Measurements from ENCODE around the gene CCBE1.

The CCBE1 gene

DNA sequence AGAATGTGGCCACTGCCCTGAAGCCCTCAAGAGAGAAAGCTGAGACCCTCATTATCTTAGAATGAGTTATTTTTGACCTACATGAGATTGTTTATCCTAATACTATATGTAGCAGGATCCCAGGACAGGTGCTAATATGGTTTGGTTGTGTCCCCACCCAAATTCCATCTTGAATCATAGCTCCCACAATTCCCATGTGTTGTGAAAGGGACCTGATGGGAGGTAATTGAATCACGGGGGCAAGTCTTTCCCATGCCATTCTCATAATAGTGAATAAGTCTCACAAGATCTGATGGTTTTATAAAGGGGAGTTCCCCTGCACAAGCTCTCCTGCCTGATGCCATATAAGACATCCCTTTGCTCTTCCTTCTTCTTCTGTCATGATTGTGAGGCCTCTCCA lies 76.8 kb downstream of the CCBE1 start:
- Histone ChIP-seq H3K27ac (ENCODE audit: low read depth, low read length, severe bottlenecking) (no peak overlapping the region), H3K4me1 (ENCODE audit: control insufficient read depth, insufficient read depth, low read length, poor library complexity, severe bottlenecking) (peaks cover 2% of the 10 kb centered on the region), H3K36me3 (ENCODE audit: control insufficient read depth, insufficient read depth, low read length) (no peaks in the 10 kb centered on the region), H3K4me3 (ENCODE audit: extremely low read depth, insufficient read depth, low read length, poor library complexity, severe bottlenecking) (no peak overlapping the region), H3K9me3 (ENCODE audit: control insufficient read depth, low read length) (no peaks in the 10 kb centered on the region)
- no CpG with 5 or more reads among the region's 1 CpG for WGBS, 2 experiments (ENCODE audit: insufficient coverage in 2 of 2)

DNA sequence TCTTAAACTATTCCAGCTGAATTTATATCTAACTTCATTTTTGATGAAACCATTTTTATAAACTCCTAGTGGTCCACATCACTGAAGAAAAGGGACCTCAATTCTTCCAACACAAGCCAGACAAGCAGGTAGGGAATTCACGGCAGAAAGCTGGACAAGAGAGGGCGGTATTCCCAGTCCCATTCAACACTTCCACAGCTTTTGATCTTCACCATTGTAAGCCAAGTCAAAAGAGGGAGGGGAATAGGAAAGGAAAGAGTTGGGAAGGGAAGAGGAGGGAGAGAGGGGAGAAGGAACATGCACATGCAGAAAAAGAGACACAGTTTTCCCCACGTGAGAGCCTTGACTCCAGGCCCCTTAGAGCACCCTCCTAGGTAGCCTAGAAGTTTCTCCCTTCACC lies 77.4 kb downstream of the CCBE1 start:
- peaks cover 2% of the 10 kb centered on the region for H3K4me1 ChIP-seq (ENCODE audit: control insufficient read depth, insufficient read depth, low read length, poor library complexity, severe bottlenecking)
- H3K36me3 ChIP-seq (ENCODE audit: control insufficient read depth, insufficient read depth, low read length) = no peaks in the 10 kb centered on the region
- H3K9me3 ChIP-seq (ENCODE audit: control insufficient read depth, low read length) = no peaks in the 10 kb centered on the region
- H3K27ac ChIP-seq (ENCODE audit: low read depth, low read length, severe bottlenecking) = no peak overlapping the region
- WGBS, 2 experiments (ENCODE audit: insufficient coverage in 2 of 2) = 80% methylated on average over 1 of the region's 3 CpGs; no CpG with 5 or more reads in 1 of the 2 experiments
- no peak overlapping the region for H3K4me3 ChIP-seq (ENCODE audit: extremely low read depth, insufficient read depth, low read length, poor library complexity, severe bottlenecking)

DNA sequence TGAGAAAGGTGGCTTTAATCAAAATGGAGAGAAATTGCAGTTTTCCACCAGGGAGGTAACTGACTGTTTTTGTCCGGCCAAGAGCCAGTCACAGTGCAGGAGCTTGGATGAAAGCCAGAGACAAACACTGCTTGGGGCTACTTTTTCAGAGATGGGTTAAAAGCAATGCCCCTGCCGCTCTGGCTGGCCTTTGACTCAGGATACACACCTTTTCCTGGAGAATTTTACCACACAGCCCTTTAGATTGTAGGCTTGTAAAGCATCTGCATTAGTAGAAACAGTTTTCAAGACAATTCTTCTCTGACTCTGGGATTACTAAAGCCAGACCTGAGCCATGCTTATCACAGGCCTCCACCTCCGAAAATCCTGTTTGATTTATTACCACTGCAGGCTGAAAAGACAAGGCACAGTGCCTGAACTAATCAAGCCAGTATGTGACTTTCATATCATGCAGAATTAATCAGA lies 79.7 kb downstream of the CCBE1 start:
- Histone ChIP-seq H3K4me1 (ENCODE audit: control insufficient read depth, insufficient read depth, low read length, poor library complexity, severe bottlenecking) (peaks cover 2% of the 10 kb centered on the region), H3K27ac (ENCODE audit: low read depth, low read length, severe bottlenecking) (no peak overlapping the region), H3K36me3 (ENCODE audit: control insufficient read depth, insufficient read depth, low read length) (no peaks in the 10 kb centered on the region), H3K9me3 (ENCODE audit: control insufficient read depth, low read length) (no peaks in the 10 kb centered on the region), H3K4me3 (ENCODE audit: extremely low read depth, insufficient read depth, low read length, poor library complexity, severe bottlenecking) (no peak overlapping the region)
- 78 to 93% methylated on average over 2 to 3 of the region's 3 CpGs for whole genome bisulfite sequencing, 2 experiments (ENCODE audit: insufficient coverage in 2 of 2)

DNA sequence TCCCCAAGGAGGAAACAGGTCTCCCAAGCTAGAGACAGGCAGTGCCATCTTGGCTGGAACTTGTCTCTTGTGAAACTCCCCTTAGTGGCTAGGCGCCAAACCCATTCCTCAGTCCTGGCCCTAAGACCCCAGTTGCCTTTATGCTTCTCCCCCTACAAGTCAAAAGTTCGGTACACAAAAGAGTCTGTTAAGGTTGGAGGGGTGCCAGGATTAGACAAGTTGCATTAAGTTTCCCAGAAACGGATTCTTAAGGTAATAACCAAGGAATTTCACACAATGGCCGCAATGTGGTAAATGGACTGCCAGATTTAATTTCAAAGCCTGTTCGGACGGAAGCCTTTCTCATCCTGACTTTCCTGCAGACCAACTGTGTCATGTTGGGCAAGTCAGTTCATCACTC lies 80.7 kb downstream of the CCBE1 start:
- Histone ChIP-seq H3K9me3 (ENCODE audit: control insufficient read depth, low read length) (no peaks in the 10 kb centered on the region), H3K36me3 (ENCODE audit: control insufficient read depth, insufficient read depth, low read length) (no peaks in the 10 kb centered on the region)
- 83 to 94% methylated on average over 4 of the region's 6 CpGs for WGBS, 2 experiments (ENCODE audit: insufficient coverage in 2 of 2)

DNA sequence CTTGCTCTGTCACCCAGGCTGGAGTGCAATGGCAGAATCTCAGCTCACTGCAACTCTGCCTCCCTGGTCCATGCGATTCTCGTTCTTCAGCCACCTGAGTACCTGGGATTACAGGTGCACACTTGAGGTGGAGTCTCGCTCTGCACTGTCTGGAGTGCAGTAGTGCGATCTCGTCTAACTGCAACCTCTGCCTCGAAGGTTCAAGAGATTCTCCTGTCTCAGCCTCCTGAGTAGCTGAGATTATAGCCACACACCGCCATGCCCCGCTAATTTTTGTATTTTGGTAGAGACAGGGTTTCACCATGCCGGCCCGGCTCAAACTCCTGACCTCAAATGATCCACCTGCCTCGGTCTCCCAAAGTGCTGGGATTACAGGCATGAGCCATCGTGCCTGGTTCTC lies 83.3 kb downstream of the CCBE1 start:
- no peak overlapping the region for H3K4me3 ChIP-seq (ENCODE audit: extremely low read depth, insufficient read depth, low read length, poor library complexity, severe bottlenecking)
- H3K4me1 ChIP-seq (ENCODE audit: control insufficient read depth, insufficient read depth, low read length, poor library complexity, severe bottlenecking) = no peaks in the 10 kb centered on the region
- H3K9me3 ChIP-seq (ENCODE audit: control insufficient read depth, low read length) = no peaks in the 10 kb centered on the region
- no peaks in the 10 kb centered on the region for H3K36me3 ChIP-seq (ENCODE audit: control insufficient read depth, insufficient read depth, low read length)
- H3K27ac ChIP-seq (ENCODE audit: low read depth, low read length, severe bottlenecking) = no peak overlapping the region
- 90 to 91% methylated on average over 10 to 11 of the region's 12 CpGs for WGBS, 2 experiments (ENCODE audit: insufficient coverage in 2 of 2)

More for the DNA sequence above, 80.7 kb downstream of the CCBE1 start:
- H3K4me3 ChIP-seq (ENCODE audit: extremely low read depth, insufficient read depth, low read length, poor library complexity, severe bottlenecking) = no peak overlapping the region
- H3K27ac ChIP-seq (ENCODE audit: low read depth, low read length, severe bottlenecking) = no peak overlapping the region
- H3K4me1 ChIP-seq (ENCODE audit: control insufficient read depth, insufficient read depth, low read length, poor library complexity, severe bottlenecking) = peaks cover 2% of the 10 kb centered on the region

DNA sequence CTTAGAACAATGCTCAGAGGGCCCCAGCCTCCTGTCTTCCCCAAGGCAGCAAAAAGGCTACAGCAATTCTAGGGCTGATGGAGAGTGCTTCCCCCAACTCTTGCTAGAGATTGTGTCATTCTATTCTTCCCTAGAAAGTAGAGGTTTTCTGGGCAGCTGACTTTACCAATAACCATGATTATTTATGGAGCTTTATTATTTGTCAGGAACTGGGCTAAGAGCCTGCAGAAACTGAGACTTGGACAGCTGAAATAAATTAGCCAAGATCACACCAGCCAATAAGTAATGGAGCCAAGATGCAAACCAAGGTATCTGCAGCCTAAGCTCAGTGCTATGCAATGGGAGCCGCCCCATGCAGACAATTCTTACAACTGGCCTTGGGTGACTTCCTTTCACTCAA lies 84.8 kb downstream of the CCBE1 start:
- H3K4me1 ChIP-seq (ENCODE audit: control insufficient read depth, insufficient read depth, low read length, poor library complexity, severe bottlenecking) = no peaks in the 10 kb centered on the region
- H3K4me3 ChIP-seq (ENCODE audit: extremely low read depth, insufficient read depth, low read length, poor library complexity, severe bottlenecking) = no peak overlapping the region
- 89% methylated on average over 1 of the region's 1 CpG; no CpG with 5 or more reads in 1 of the 2 experiments for WGBS, 2 experiments (ENCODE audit: insufficient coverage in 2 of 2)
- H3K36me3 ChIP-seq (ENCODE audit: control insufficient read depth, insufficient read depth, low read length) = no peaks in the 10 kb centered on the region
- no peaks in the 10 kb centered on the region for H3K9me3 ChIP-seq (ENCODE audit: control insufficient read depth, low read length)
- H3K27ac ChIP-seq (ENCODE audit: low read depth, low read length, severe bottlenecking) = no peak overlapping the region

DNA sequence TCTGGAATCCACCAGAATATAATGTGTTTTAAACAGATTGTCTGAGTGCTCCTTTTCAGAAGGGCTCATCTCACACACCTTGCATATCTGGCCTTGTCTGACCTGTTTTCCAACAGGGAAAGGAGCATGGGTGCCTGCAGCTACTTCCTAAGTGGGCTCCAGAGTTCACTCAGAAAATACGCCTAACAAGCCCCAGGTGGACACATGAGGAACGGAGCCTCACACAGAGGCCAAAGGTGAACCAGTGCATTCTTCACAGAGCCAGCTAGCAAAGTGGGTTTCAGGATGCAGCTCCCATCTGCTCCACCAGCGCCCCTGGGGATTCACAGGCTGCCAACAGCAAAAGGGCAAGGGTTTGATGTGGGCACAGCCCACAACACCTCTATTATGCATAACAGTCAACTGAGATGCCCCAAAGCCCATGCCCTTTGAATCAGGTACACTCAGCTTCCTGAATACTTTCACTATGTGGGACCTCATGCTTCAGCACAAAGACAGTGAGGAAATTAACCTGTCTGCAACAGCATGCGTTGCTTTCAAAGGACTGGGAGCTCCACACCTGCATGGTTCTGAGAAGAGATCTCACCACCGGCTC lies 86.6 kb downstream of the CCBE1 start:
- no peak overlapping the region for H3K27ac ChIP-seq (ENCODE audit: low read depth, low read length, severe bottlenecking)
- WGBS, 2 experiments (ENCODE audit: insufficient coverage in 2 of 2) = 79 to 84% methylated on average over 4 to 5 of the region's 5 CpGs
- H3K4me3 ChIP-seq (ENCODE audit: extremely low read depth, insufficient read depth, low read length, poor library complexity, severe bottlenecking) = no peak overlapping the region
- no peaks in the 10 kb centered on the region for H3K4me1 ChIP-seq (ENCODE audit: control insufficient read depth, insufficient read depth, low read length, poor library complexity, severe bottlenecking)
- no peaks in the 10 kb centered on the region for H3K9me3 ChIP-seq (ENCODE audit: control insufficient read depth, low read length)
- H3K36me3 ChIP-seq (ENCODE audit: control insufficient read depth, insufficient read depth, low read length) = no peaks in the 10 kb centered on the region

DNA sequence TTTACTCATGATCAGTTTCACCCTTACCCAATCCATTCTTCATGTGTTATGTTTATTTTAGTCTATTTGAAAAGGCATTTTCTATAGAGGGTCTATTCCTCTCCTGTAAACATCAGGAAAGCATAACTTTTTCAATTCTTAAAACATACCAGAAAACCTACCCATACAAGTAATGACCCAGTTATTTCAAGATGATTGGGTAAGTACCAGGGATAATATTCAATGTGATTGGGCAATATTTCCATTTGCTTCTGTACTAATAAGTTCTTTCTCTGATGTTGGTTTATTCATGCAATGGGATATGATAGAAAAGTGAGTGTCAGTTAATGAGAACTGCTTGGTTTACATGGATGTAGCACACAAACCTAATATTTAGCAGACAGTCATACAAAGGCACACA lies 87.6 kb downstream of the CCBE1 start:
- no peaks in the 10 kb centered on the region for H3K9me3 ChIP-seq (ENCODE audit: control insufficient read depth, low read length)
- no peak overlapping the region for H3K4me3 ChIP-seq (ENCODE audit: extremely low read depth, insufficient read depth, low read length, poor library complexity, severe bottlenecking)
- no peaks in the 10 kb centered on the region for H3K4me1 ChIP-seq (ENCODE audit: control insufficient read depth, insufficient read depth, low read length, poor library complexity, severe bottlenecking)
- no peaks in the 10 kb centered on the region for H3K36me3 ChIP-seq (ENCODE audit: control insufficient read depth, insufficient read depth, low read length)
- H3K27ac ChIP-seq (ENCODE audit: low read depth, low read length, severe bottlenecking) = no peak overlapping the region

DNA sequence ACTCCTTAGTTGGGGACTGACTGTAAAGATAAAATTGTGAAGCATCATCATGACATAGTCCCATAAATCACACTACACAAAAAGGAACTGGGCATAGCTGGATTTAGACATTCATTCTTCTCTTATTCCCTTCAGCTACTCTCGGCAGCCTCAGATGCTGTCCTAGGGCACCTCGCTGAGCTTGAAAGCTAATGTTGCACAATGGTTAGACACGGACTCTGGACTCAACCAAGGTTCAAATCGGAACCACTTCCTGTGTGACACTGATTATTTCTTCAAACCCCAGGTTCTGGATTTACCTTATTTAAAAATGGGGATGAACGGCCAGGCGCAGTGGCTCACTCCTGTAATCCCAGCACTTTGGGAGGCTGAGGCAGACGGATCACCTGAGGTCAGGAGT lies 89.8 kb downstream of the CCBE1 start:
- 92% methylated on average over 7 of the region's 7 CpGs for WGBS, 2 experiments (ENCODE audit: insufficient coverage in 2 of 2)
- H3K4me1 ChIP-seq (ENCODE audit: control insufficient read depth, insufficient read depth, low read length, poor library complexity, severe bottlenecking) = no peaks in the 10 kb centered on the region
- H3K9me3 ChIP-seq (ENCODE audit: control insufficient read depth, low read length) = no peaks in the 10 kb centered on the region
- no peak overlapping the region for H3K27ac ChIP-seq (ENCODE audit: low read depth, low read length, severe bottlenecking)
- no peak overlapping the region for H3K4me3 ChIP-seq (ENCODE audit: extremely low read depth, insufficient read depth, low read length, poor library complexity, severe bottlenecking)
- H3K36me3 ChIP-seq (ENCODE audit: control insufficient read depth, insufficient read depth, low read length) = no peaks in the 10 kb centered on the region

DNA sequence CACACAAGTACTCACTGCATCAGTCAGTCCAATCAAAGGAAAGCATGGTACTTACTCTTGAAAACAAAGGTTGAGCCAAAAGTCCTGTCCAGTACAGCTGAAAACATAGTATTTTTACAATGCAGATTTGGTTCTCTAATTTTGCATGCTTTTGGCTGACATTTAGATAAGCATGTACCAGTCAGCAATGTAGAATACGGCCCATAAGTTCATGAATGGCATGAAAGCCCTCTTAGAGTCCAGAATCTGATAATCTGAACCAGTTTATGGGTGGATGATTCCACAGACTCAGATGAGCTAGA lies 90.2 kb downstream of the CCBE1 start:
- Histone ChIP-seq H3K9me3 (ENCODE audit: control insufficient read depth, low read length) (no peaks in the 10 kb centered on the region), H3K4me1 (ENCODE audit: control insufficient read depth, insufficient read depth, low read length, poor library complexity, severe bottlenecking) (no peaks in the 10 kb centered on the region), H3K27ac (ENCODE audit: low read depth, low read length, severe bottlenecking) (no peak overlapping the region), H3K36me3 (ENCODE audit: control insufficient read depth, insufficient read depth, low read length) (no peaks in the 10 kb centered on the region), H3K4me3 (ENCODE audit: extremely low read depth, insufficient read depth, low read length, poor library complexity, severe bottlenecking) (no peak overlapping the region)
- 90% methylated on average over 1 of the region's 1 CpG; no CpG with 5 or more reads in 1 of the 2 experiments for WGBS, 2 experiments (ENCODE audit: insufficient coverage in 2 of 2)

DNA sequence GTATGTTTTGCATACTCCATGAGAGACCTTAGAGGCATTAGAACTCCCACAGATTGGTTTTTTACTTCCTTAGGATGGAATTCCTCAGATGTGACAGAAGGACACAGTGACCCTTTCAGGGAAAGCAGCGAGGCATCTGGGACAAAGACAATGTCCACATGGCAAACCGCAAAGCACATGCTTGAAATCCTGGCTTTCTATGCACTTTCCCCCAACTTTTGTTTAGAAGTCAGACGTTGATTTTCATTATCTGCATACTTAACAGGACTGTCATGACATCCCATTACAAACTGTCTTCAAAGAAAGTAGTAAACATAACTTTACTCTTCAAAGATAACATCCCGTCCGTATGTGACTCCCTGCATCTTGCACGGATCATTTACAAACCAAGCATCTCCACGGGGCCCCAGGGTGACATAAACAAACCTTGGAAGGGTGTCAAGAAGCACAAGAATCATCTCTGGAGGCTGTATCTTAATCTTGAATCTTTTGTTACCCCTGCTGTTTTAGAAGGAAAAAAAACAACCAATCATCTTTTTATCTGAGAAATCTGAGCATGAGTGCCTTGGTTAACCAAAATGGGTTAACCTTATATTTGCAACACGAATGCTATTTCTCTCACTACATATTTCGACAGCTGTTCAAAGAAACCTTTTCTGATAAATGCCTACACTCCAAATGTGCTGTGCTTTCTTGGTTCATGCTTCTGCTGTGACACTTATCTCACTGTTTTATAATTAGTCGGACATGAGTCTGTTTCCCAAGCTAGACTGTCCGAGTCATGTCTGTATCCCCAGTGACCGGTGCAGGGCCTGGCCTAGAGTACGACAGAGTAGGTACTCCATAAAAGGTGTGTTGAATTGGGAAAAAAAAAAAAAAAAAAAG lies 90.8 kb downstream of the CCBE1 start:
- 79% methylated on average over 7 to 10 of the region's 13 CpGs for WGBS, 2 experiments (ENCODE audit: insufficient coverage in 2 of 2)
- no peak overlapping the region for H3K27ac ChIP-seq (ENCODE audit: low read depth, low read length, severe bottlenecking)

More for the DNA sequence above, 90.8 kb downstream of the CCBE1 start:
- Histone ChIP-seq H3K9me3 (ENCODE audit: control insufficient read depth, low read length) (no peaks in the 10 kb centered on the region), H3K4me1 (ENCODE audit: control insufficient read depth, insufficient read depth, low read length, poor library complexity, severe bottlenecking) (no peaks in the 10 kb centered on the region), H3K4me3 (ENCODE audit: extremely low read depth, insufficient read depth, low read length, poor library complexity, severe bottlenecking) (no peak overlapping the region), H3K36me3 (ENCODE audit: control insufficient read depth, insufficient read depth, low read length) (no peaks in the 10 kb centered on the region)

Measured in mesodermal cell (in vitro differentiated cells).